Measurements from ENCODE around the gene RNF152.

DNA sequence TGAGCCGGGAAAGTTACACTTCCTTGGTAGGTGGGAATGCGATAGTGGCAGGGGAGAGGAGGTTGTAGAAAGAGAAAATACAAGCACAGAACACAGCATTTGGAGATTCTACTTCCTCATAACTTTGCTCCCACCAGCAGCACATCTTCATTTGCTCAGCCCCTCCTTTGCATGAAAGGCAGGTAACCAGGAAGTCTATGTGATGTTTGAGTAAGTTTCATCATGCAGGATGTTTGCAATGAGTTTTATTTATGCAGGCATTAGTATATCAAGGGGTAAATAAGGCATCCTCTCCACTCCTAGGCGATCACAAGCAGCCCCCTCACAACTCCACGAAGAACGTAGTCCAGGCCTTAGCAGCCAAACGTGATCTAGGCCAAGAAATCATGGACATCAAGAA lies 5.0 kb downstream of the RNF152 start:
- TF ChIP-seq, protein P1, sequence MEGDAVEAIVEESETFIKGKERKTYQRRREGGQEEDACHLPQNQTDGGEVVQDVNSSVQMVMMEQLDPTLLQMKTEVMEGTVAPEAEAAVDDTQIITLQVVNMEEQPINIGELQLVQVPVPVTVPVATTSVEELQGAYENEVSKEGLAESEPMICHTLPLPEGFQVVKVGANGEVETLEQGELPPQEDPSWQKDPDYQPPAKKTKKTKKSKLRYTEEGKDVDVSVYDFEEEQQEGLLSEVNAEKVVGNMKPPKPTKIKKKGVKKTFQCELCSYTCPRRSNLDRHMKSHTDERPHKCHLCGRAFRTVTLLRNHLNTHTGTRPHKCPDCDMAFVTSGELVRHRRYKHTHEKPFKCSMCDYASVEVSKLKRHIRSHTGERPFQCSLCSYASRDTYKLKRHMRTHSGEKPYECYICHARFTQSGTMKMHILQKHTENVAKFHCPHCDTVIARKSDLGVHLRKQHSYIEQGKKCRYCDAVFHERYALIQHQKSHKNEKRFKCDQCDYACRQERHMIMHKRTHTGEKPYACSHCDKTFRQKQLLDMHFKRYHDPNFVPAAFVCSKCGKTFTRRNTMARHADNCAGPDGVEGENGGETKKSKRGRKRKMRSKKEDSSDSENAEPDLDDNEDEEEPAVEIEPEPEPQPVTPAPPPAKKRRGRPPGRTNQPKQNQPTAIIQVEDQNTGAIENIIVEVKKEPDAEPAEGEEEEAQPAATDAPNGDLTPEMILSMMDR (IDR thresholded peaks at IDR 0.05): no peak
- no peak for TF ChIP-seq POLR2A (IDR thresholded peaks at IDR 0.05)

Measured in thyroid gland (tissue), 4 donors.